HG03139 (cell line): ENCODE data around the gene DUSP14.

ENCODE experiments used
- ATAC-seq: cut with Tn5 transposase; IDR thresholded peaks from one replicate; pipeline ENCODE4 v1.9.1; 2021; ENCODE audit not compliant: unreplicated experiment

DUSP14 gene

GRCh38 chr17:37512442-37513068 is 22.9 kb downstream of the DUSP14 start:
- no peak for ATAC-seq

- ATAC-seq: no peak
Observed at GRCh38 chr17:37513711-37514110, 24.0 kb downstream of the DUSP14 start.

GRCh38 chr17:37516127-37516571 is 26.5 kb downstream of the DUSP14 start:
- ATAC-seq: no peak

DNA sequence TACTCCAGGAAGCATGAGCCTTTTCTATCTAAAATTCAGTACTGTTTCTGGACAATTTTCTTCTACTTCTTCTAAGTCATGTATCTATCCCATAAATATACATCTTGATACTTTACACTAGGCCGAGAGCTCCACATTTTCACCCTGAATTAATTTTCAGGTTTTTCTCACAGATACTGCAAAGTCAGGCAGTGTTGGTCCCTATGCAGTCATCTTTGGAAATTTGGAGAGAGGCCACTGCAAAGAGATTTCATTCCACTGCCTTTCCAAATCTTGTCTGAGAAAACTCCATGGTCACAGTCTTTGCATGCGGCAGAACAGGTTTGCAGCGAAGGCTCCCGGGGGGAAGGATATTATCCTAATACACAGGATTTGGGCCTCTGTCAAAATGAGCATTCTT is 28.2 kb downstream of the DUSP14 start:
- ATAC-seq: no peak

GRCh38 chr17:37518826-37519225 is 29.1 kb downstream of the DUSP14 start:
- ATAC-seq: no peak

DNA sequence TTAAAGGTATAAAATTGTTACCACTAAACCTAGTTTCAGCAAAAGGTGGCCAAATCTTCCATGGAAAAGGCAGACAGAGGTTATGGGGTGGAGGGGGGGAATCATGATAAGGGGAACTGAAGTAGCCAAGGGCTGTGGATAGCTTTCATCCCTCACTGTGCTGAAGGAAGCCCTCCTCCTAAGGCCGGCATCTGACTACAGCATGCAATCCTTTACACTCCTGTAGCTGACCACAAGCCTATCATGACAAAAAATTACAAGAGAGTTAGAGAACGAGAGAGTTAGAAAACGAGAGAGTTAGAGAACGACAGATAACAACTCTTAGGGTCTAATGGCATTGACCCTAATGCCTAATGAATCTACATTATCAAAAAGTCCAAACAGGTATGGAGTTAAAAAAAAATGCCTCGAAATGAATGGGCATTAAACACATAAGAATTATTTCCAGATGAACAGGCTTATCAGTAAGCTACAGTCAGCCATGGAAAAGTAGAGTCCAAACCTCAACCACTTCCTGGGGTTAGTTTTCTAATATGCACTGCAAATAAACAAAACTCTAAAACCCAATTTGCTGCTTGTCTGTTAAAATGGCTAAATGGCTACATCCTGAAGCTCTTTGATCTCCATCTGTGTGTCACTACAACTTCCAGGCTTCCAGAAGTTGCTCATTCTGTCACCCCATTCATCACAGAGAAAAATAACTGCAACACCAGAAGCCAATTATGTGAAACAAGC is 29.7 kb downstream of the DUSP14 start:
- no peak for ATAC-seq

GRCh38 chr17:37520174-37520573 is 30.5 kb downstream of the DUSP14 start:
- no peak for ATAC-seq

- no peak for ATAC-seq
Observed at GRCh38 chr17:37521821-37522220, 32.1 kb downstream of the DUSP14 start.

- ATAC-seq: no peak
Observed at GRCh38 chr17:37523715-37524219, 34.1 kb downstream of the DUSP14 start.

GRCh38 chr17:37527249-37527851 is 37.7 kb downstream of the DUSP14 start:
- ATAC-seq: no peak

- ATAC-seq: no peak
Observed at GRCh38 chr17:37530420-37530819, 40.7 kb downstream of the DUSP14 start.

DNA sequence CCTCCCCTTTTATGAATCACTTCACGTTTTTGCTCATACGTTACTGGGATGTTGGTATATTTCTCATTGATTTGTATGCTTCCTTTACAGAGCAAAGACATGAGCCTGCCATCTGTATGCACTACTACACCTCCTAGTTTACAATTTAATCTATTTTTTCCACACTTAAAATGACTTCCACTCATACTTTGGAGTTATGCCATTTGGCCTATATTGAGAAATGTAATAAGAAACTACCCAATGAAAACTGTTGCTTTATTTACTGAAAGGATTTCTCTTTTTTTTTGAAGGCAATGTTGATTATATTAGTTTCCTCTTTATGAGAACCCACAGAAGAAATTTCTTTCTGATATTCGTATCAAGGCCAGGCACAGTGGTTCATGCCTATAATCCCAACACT is 43.1 kb downstream of the DUSP14 start:
- no peak for ATAC-seq

DNA sequence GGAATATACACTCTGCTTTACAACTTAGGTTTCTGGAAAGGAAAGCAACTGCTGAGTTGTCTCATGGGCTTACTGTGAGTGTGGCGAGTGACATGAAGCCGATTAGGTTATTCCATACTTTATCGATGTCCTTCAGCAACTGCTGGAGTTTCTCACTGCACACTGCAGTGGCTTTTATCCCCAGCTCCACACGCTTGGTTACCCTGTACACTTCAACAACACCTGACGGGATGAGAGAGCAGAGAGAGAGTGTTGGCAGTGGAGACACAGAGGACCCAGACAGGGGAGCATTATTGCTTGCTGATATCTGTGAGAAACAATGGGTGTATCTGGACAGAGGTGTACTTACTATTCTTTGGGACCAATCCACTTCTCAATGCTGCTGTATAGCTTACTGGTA is 46.2 kb downstream of the DUSP14 start:
- no peak for ATAC-seq

DNA sequence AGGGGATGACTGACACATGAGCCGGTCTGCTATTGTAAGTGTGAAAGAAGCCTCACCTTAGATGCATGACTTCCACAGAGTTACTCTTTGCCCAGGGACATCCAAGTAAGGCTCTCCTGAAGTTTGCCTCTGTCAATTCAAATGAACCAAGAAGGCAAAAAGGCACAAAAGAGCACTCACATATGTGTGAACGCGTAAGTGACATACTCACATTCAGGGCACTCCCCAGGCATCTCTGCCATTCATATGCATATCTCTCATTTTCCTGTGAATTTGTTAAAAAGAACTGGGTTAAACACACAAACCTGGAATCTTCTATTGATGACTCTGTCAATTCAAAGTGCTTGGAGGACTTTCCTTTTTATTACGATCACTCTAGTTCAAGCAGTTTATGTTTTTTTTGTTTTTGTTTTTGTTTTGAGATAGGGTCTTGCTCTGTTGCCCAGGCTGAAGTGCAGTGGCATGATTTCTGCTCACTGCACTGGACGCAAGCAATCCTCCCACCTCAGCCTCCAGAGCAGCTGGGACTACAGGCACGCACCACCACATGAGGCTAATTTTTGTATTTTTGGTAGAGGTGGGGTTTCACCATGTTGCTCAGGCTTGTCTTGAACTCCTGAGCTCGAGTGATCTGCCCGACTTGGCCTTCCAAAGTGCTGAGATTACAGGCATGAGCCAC is 49.4 kb downstream of the DUSP14 start:
- ATAC-seq: no peak

DNA sequence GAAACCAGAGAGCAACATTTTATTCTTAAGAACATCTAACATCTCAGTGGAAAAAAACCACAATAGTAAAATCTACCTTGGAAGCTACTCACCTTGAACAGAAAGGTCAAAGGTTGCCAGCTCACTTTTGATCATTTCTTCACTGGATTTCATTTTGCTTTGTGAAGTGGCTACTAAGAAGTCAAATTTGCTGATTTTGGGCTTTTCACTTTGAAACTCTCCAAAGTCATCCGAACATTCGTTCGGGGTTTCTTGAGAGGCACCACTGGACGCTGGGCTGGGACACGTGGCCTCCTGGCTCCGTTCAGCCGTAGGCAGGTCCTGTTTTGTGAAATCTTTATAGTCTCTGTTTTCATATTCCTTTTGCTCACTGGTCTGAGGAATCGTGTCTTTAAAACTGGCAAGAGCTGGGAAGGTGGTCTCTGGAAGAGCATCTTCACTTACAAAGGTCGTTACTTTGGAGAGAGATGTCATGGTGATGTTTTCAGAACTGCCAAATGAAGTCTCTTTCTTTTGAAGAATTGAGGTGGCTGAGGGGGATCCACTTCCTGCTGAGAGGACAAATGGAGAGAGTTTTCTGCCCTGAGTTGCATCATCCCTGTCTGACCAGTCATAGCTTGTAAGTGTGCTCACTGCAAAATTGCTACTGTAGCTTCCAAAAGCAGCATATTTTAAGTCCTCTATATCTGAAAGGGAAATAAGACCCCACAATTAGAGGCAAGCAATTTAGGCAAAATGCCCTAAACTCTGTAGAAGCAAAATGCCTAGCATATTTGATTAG is 52.4 kb downstream of the DUSP14 start:
- no peak for ATAC-seq

DNA sequence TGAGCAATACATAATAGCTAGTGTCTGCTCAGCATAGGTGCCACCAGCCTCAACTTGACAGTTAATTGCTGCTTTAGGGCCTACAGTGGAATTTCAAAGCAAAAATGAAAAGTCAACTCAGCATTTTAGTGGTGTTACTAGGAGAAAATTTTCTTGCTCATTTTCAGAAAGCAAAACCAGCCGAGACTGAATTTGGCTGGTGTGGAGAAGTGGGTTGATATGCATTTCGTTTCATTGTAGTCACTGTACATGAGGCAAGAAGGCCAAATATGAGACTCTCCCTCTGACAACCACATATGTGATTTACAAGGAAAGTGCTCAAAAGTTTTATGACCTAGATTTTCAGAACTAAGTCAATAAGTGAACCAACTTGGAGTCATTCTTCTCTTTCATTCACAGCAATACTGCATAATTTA is 54.0 kb downstream of the DUSP14 start:
- no peak for ATAC-seq

GRCh38 chr17:37545486-37545885 is 55.8 kb downstream of the DUSP14 start:
- ATAC-seq: no peak

DNA sequence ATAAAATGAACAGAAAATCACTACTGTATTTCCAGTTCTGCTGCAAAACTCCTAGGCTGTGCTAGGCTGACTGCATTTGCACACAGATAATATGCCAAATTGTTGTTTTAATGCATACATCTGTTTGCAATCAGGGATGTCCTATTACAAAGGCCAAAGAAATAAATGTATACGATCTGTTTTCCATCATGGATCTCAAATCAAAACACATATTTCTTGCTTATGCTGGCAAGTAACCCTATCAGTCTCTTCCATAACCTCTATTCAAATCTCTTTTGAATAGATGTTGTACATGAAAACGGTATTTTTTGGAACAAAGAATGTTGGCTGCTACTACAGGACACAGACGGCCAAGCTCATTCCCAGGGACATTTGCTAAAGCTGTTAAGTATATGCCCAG is 56.6 kb downstream of the DUSP14 start:
- ATAC-seq: no peak

DNA sequence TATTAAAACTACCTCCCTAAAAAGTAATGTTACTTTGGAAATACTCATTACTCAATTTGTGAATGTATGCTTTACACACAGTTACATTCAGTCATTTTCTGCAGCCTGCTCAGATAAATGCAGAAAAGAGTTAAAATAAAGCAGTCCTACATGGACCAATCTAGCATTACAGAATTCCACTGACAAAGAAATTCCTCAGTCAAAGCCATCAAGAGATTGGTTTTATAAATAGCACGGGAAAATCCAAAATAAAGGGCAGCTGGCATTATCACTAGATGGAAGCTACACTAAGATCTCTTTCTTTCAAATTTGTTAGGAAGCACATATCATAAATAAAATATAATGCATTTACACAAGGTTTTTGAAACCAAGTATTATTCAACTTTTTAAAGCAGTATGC is 58.3 kb downstream of the DUSP14 start:
- ATAC-seq: no peak

DNA sequence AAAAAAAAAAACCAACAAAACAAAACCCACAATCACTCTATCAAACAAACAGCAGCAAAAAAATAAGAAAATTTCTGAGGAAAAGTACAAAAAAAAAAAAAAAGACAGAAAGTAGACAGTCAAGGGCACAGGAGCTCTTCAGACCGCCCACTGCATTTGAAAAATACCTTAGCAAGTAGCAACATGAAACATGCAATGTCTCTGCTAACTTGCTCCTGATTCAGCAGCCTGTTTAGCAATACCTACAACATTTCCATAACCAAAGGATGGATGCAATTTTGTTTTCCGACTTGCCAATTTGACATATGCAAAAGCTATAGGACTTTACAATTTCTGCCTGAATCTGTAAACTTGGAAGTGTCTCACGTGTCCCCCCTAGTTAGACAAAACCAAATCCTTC is 62.1 kb downstream of the DUSP14 start:
- ATAC-seq: no peak
